ENCODE results near the gene OCIAD2. TPM values are rescaled to one million over a fixed set of nuclear protein-coding genes. Genes with fewer than 3 reads are reported as not detected.

The OCIAD2 gene
- 50.2 TPM for polyA plus RNA-seq (2012; ENCODE audit: insufficient read depth, insufficient read length, low read depth)

- peaks cover 4% of the 10 kb centered on the region; the same call in 1 of the 2 replicates for H3K36me3 ChIP-seq
- H3K4me1 ChIP-seq, result no peaks in the 10 kb centered on the region
- peak; percentile 66 for DNase-seq
- peak within 1 kb of the TSS; percentile 70 for H3K4me3 ChIP-seq (ENCODE audit: low read depth, low read length)
- H3K27me3 ChIP-seq, result no peaks in the 10 kb centered on the region
- TF ChIP-seq CTCF (IDR thresholded peaks at IDR 0.05; ENCODE audit: low read depth, low read length), result peak; percentile 32
- H3K9me3 ChIP-seq, result no peaks in the 10 kb centered on the region
These were observed at the start of gene OCIAD2 for GRCh38 chr4:48906206-48907173. Gene OCIAD2 (minus strand): TSS chr4:48906774. CDS start chr4:48904549, 2,225 bp downstream.

DNA sequence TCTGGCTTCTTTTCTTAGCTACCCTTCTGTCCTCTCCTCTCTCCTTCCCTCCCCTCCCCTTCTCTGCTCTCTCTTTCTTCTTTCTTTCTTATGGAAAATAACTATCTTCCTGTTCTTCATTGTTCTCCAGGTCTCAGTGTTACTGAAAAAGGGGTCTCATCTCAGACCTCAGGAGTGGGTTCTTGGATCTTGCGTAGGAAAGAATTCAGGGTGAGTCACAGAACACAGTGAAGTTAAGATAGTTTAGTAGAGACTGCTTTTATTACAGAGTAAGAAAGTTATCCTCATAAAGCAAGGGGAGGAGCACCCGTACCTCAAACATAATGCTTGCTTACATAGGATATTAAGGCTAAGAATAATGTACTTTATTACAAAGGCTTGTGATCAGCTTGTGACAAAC, 47.7 kb upstream of the OCIAD2 start:
- Histone ChIP-seq H3K4me3 (ENCODE audit: low read depth, low read length) (no peak overlapping the region), H3K27me3 (no peaks in the 10 kb centered on the region), H3K9me3 (no peaks in the 10 kb centered on the region), H3K36me3 (no peaks in the 10 kb centered on the region), H3K4me1 (no peaks in the 10 kb centered on the region)
- no peak for DNase-seq
- TF ChIP-seq CTCF (IDR thresholded peaks at IDR 0.05; ENCODE audit: low read depth, low read length), result no peak

DNA sequence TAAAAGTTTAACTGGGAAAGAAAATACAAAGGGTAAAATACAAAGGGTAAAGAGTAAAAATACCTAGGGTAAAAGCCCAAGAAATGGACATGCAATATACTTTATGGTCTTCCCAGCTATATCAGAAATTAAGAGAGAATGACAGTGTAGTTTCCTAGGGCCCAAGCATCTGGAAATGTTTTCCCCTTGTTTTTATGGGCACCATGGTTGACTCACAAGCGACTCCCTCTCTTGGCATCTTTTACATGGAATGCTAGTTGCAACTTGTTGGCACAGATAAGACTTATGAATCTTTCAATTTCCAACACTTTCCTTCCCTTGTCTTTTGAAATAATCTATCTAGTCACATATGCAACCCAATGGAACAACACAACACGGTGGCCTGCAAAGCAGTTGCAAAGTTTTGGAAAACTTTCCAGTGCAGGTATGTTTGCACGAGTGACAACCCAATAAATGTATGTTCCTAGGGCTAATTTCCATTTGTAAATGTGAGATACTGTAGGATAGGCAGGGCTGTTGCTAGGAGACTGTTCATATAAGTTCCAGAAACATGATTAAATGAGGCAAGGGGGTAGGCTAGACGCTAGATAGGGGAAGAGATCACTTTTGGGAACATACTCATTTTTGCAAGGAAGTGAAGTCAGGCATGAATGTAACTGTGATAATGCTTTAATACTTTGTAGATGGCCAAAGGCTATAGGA, 43.1 kb upstream of the OCIAD2 start:
- Histone ChIP-seq H3K36me3 (no peaks in the 10 kb centered on the region), H3K4me3 (ENCODE audit: low read depth, low read length) (no peak overlapping the region), H3K27me3 (no peaks in the 10 kb centered on the region), H3K4me1 (no peaks in the 10 kb centered on the region), H3K9me3 (no peaks in the 10 kb centered on the region)
- no peak for TF ChIP-seq CTCF (IDR thresholded peaks at IDR 0.05; ENCODE audit: low read depth, low read length)
- DNase-seq, result no peak

DNA sequence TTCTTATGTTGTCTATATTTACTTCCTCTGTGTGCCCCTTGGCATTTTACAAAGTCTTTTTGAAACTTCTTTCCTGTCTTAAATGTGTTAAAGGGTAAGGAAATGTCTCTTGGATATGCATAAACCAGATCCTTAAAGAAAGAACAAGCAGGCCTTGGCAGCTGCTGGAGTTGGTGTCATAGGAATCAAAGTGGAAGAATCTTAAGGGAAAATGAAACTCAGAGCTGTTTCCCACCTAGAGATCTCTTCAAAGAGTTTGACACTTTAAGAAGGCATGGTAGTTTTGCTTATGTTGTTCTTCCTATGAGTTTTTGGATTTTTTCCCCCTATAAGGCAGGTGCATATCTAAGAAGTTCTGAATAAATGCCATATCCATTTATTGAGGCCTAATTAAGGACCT, 42.5 kb upstream of the OCIAD2 start:
- no peak for DNase-seq
- Histone ChIP-seq H3K4me1 (no peaks in the 10 kb centered on the region), H3K27me3 (no peaks in the 10 kb centered on the region), H3K36me3 (no peaks in the 10 kb centered on the region), H3K4me3 (ENCODE audit: low read depth, low read length) (no peak overlapping the region), H3K9me3 (no peaks in the 10 kb centered on the region)
- TF ChIP-seq CTCF (IDR thresholded peaks at IDR 0.05; ENCODE audit: low read depth, low read length), result no peak

- Histone ChIP-seq H3K27me3 (no peaks in the 10 kb centered on the region), H3K36me3 (no peaks in the 10 kb centered on the region), H3K4me3 (ENCODE audit: low read depth, low read length) (no peak overlapping the region), H3K9me3 (no peaks in the 10 kb centered on the region), H3K4me1 (no peaks in the 10 kb centered on the region)
- peak; percentile 10; the same call in 1 of the 2 replicates for TF ChIP-seq CTCF (IDR thresholded peaks at IDR 0.05; ENCODE audit: low read depth, low read length)
- DNase-seq, result no peak
These were observed 41.2 kb upstream of the OCIAD2 start for GRCh38 chr4:48947731-48948130.

Measured in BE2C (cell line).